Neuronal stem cell (in vitro differentiated cells): ENCODE results near the gene MCTS1.

Experiments used
- DNase-seq: peaks from one replicate; pipeline ENCODE4 v3.0.0-alpha.2; 2013; ENCODE audit warnings: low spot score
- H2AFZ ChIP-seq: one replicate; pipeline ENCODE4 v1.6.1; 2013; ENCODE audit warnings: mild to moderate bottlenecking, low read length, inconsistent platforms
- H2AK5ac ChIP-seq: 2 replicates; pipeline ENCODE4 v1.6.1; 2013; ENCODE audit warnings: low read depth, mild to moderate bottlenecking, inconsistent platforms, low read length, moderate library complexity, mixed read lengths
- H2BK120ac ChIP-seq: 2 replicates; pipeline ENCODE4 v1.6.1; 2013; ENCODE audit warnings: low read depth, mild to moderate bottlenecking, inconsistent platforms, low read length, moderate library complexity, mixed read lengths
- H2BK12ac ChIP-seq: one replicate; pipeline ENCODE4 v1.6.1; 2013; ENCODE audit warnings: low read length, inconsistent platforms
- H2BK15ac ChIP-seq: 2 replicates; pipeline ENCODE4 v1.6.1; 2013; ENCODE audit warnings: mild to moderate bottlenecking, low read length, inconsistent platforms, mixed read lengths
- H2BK5ac ChIP-seq: one replicate; pipeline ENCODE4 v1.6.1; 2013; ENCODE audit warnings: inconsistent platforms, mild to moderate bottlenecking, low read length, moderate library complexity
- H3K14ac ChIP-seq: one replicate; pipeline ENCODE4 v1.6.1; 2013; ENCODE audit warnings: low read length, inconsistent platforms
- H3K18ac ChIP-seq: 2 replicates; pipeline ENCODE4 v1.6.1; 2013; ENCODE audit warnings: low read length, inconsistent platforms
- H3K23ac ChIP-seq: 2 replicates; pipeline ENCODE4 v1.6.1; 2013; ENCODE audit warnings: low read depth, mild to moderate bottlenecking, mixed read lengths, low read length, inconsistent platforms; ENCODE audit not compliant: poor library complexity
- H3K27ac ChIP-seq: replicated peaks from 3 replicates; pipeline ENCODE4 v1.5.1; 2013; ENCODE audit warnings: low read length, inconsistent platforms
- H3K27me3 ChIP-seq, 3 experiments: 2 replicates each; pipeline ENCODE4 v1.6.1; 2013; ENCODE audit warnings: low read length in 3 of 3, mild to moderate bottlenecking in 2 of 3, inconsistent platforms in 1 of 3, low read depth in 1 of 3, mixed read lengths in 1 of 3, moderate library complexity in 1 of 3; ENCODE audit not compliant: control insufficient read depth in 3 of 3, insufficient read depth in 3 of 3
- H3K36me3 ChIP-seq, 2 donors: replicated peaks in 1 of 2; 2 replicates each; pipeline ENCODE4 v1.6.1; 2013; ENCODE audit warnings: low read length in 2 of 2; ENCODE audit not compliant: control insufficient read depth in 2 of 2, insufficient read depth in 2 of 2
- H3K4ac ChIP-seq: 2 replicates; pipeline ENCODE4 v1.6.1; 2013; ENCODE audit warnings: inconsistent platforms, mild to moderate bottlenecking, low read length, moderate library complexity
- H3K4me1 ChIP-seq, 2 donors: 1 replicate in 1 of 2; 2 replicates in 1 of 2; pipeline ENCODE4 v1.6.1; 2013; ENCODE audit warnings: low read length in 2 of 2, low read depth in 1 of 2; ENCODE audit not compliant: control insufficient read depth in 2 of 2, insufficient read depth in 1 of 2
- H3K4me2 ChIP-seq: one replicate; pipeline ENCODE4 v1.6.1; 2013; ENCODE audit warnings: mild to moderate bottlenecking, low read length, inconsistent platforms; ENCODE audit not compliant: insufficient read depth, poor library complexity, severe bottlenecking
- H3K4me3 ChIP-seq, 2 donors: 2 replicates each; pipeline ENCODE4 v1.5.1; 2013; ENCODE audit warnings: low read length in 2 of 2, mild to moderate bottlenecking in 2 of 2, inconsistent platforms in 1 of 2, moderate library complexity in 1 of 2
- H3K79me1 ChIP-seq: one replicate; pipeline ENCODE4 v1.6.1; 2013; ENCODE audit warnings: low read depth, mild to moderate bottlenecking, inconsistent platforms, low read length, moderate library complexity
- H3K9ac ChIP-seq: one replicate; pipeline ENCODE4 v1.6.1; 2013; ENCODE audit warnings: mild to moderate bottlenecking, low read depth, low read length, inconsistent platforms; ENCODE audit not compliant: poor library complexity
- H3K9me3 ChIP-seq, 2 donors: replicated peaks in 1 of 2; 2 replicates each; pipeline versions ENCODE3 to v1.6.1; 2013; ENCODE audit warnings: low read length in 2 of 2, mild to moderate bottlenecking in 2 of 2, inconsistent platforms in 1 of 2, low read depth in 1 of 2, mixed read lengths in 1 of 2, moderate library complexity in 1 of 2; ENCODE audit not compliant: control insufficient read depth in 2 of 2, insufficient read depth in 1 of 2
- H4K8ac ChIP-seq: one replicate; pipeline ENCODE4 v1.6.1; 2013; ENCODE audit warnings: low read depth, mild to moderate bottlenecking, inconsistent platforms, low read length, moderate library complexity
- H4K91ac ChIP-seq: one replicate; pipeline ENCODE4 v1.6.1; 2013; ENCODE audit warnings: low read length, low read depth, mild to moderate bottlenecking, inconsistent platforms; ENCODE audit not compliant: poor library complexity
- WGBS, 2 donors: extraction: QIAGEN DNeasy Blood & Tissue Kit; methylation state at CpG; one replicate each; pipeline ENCODE4 v1.1.7; 2013; ENCODE audit warnings: missing lambda C conversion rate in 2 of 2, mixed read lengths in 1 of 2; ENCODE audit not compliant: insufficient read length in 2 of 2, insufficient replicate concordance in 1 of 2; ENCODE audit errors: extremely low coverage in 2 of 2; 5-methylcytosine and 5-hydroxymethylcytosine counted together

Gene MCTS1

DNA sequence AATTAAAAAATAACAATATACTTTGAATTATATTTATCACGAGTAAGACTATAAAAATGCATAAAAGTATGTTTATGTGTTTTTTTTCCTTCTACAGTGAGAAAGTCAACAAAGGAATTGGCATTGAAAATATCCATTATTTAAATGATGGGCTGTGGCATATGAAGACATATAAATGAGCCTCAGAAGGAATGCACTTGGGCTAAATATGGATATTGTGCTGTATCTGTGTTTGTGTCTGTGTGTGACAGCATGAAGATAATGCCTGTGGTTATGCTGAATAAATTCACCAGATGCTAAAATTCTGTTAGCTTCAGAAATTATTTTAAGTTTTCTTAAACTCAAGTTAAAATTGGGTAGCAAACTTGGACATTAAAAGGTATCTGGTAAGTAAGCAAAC lies 8.2 kb downstream of the MCTS1 start:
- no peak overlapping the region for H3K27ac ChIP-seq
- no peak overlapping the region for H2BK5ac ChIP-seq
- no peak overlapping the region for H3K14ac ChIP-seq
- no peaks in the 10 kb centered on the region for H3K9me3 ChIP-seq
- no peak overlapping the region for H3K9ac ChIP-seq
- no peak for DNase-seq
- H2AFZ ChIP-seq, result no peak overlapping the region
- peaks cover 0 to 57% of the 10 kb centered on the region in 2 donors for H3K36me3 ChIP-seq
- no peak overlapping the region for H2BK15ac ChIP-seq
- H2AK5ac ChIP-seq, result no peak overlapping the region
- H2BK12ac ChIP-seq, result no peak overlapping the region
- H3K79me1 ChIP-seq, result no peaks in the 10 kb centered on the region
- H3K23ac ChIP-seq, result no peak overlapping the region
- WGBS, 2 donors, result no CpG with 5 or more reads among the region's 1 CpG
- H3K27me3 ChIP-seq, result no peaks in the 10 kb centered on the region
- no peak overlapping the region for H4K8ac ChIP-seq
- no peaks in the 10 kb centered on the region for H3K4me1 ChIP-seq
- H4K91ac ChIP-seq, result no peak overlapping the region
- H2BK120ac ChIP-seq, result no peak overlapping the region
- H3K4me3 ChIP-seq, result no peak overlapping the region
- no peak overlapping the region for H3K4me2 ChIP-seq
- H3K4ac ChIP-seq, result no peak overlapping the region
- no peak overlapping the region for H3K18ac ChIP-seq

DNA sequence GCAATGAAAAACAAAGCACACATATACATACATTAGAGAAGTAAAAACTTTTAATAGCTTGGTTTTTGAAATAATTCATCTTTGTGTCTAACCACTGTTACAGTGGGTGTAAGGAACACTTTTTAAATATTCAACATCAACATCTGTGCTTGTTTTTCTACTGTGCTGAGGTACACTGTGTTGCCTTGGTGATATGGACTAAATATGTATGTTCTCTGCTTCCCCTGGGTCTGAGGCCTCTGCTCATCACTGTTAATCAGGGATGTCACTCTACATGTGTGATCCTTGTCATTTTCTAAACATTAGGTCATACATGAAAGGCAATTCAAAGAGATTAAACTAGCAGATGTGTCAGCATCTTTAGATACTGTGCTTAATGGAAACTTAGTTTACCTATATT lies 10.9 kb downstream of the MCTS1 start:
- Histone ChIP-seq H3K27me3 (no peaks in the 10 kb centered on the region), H2BK12ac (no peak overlapping the region), H3K9ac (no peak overlapping the region), H3K18ac (no peak overlapping the region), H2AFZ (no peak overlapping the region), H2AK5ac (no peak overlapping the region), H3K4me1 (no peaks in the 10 kb centered on the region), H3K9me3 (no peaks in the 10 kb centered on the region), H3K36me3 (peaks cover 0 to 34% of the 10 kb centered on the region in 2 donors), H2BK5ac (no peak overlapping the region), H2BK120ac (no peak overlapping the region), H3K79me1 (no peaks in the 10 kb centered on the region), H3K4me2 (no peak overlapping the region), H3K14ac (no peak overlapping the region), H4K91ac (no peak overlapping the region), H2BK15ac (no peak overlapping the region), H4K8ac (no peak overlapping the region), H3K27ac (no peak overlapping the region), H3K23ac (no peak overlapping the region), H3K4me3 (no peak overlapping the region), H3K4ac (no peak overlapping the region)
- no peak for DNase-seq

DNA sequence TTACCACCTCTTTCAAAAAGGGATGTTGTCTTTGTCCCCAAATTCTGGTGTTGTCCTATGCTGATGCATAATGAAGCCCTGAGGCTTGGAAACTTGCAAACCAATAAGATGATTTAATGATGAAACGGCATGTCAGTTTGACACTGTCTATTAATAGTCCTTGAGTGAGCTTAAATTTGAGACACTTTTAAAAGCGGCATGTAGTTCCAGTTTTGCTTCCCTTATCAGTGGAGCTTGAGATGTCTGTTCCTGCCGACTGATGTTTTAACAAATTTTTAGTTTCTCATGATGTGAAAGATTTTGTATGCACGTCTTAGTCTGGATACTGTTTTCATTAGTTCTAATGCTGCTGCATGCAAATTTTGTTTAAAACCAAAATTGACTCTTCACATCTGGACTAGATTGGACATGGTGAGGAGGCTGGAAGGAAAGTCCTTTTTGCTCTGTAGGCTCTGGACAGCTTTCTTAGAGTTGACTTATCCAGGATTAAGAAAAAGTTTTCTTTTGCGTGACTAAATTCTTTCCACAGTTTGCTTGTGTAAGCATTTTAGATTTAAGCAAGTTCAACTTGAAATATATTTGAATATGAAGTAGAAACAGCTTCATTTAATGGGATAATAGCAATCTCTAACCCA lies 14.2 kb downstream of the MCTS1 start:
- H3K27ac ChIP-seq, result no peak overlapping the region
- no peak overlapping the region for H3K9ac ChIP-seq
- no peaks in the 10 kb centered on the region for H3K27me3 ChIP-seq
- H2BK12ac ChIP-seq, result no peak overlapping the region
- no peak for DNase-seq
- H2BK15ac ChIP-seq, result no peak overlapping the region
- H2AFZ ChIP-seq, result no peak overlapping the region
- no peak overlapping the region for H3K4ac ChIP-seq
- H2BK5ac ChIP-seq, result no peak overlapping the region
- H3K23ac ChIP-seq, result no peak overlapping the region
- H3K4me3 ChIP-seq, result no peak overlapping the region
- no peak overlapping the region for H4K91ac ChIP-seq
- H3K4me1 ChIP-seq, result no peaks in the 10 kb centered on the region
- H3K4me2 ChIP-seq, result no peak overlapping the region
- H4K8ac ChIP-seq, result no peak overlapping the region
- no CpG with 5 or more reads among the region's 5 CpGs for WGBS, 2 donors
- H3K36me3 ChIP-seq, result peaks cover 0 to 22% of the 10 kb centered on the region in 2 donors
- H3K14ac ChIP-seq, result no peak overlapping the region
- no peak overlapping the region for H2AK5ac ChIP-seq
- H3K9me3 ChIP-seq, result no peaks in the 10 kb centered on the region
- no peak overlapping the region for H3K18ac ChIP-seq
- H2BK120ac ChIP-seq, result no peak overlapping the region
- no peaks in the 10 kb centered on the region for H3K79me1 ChIP-seq

DNA sequence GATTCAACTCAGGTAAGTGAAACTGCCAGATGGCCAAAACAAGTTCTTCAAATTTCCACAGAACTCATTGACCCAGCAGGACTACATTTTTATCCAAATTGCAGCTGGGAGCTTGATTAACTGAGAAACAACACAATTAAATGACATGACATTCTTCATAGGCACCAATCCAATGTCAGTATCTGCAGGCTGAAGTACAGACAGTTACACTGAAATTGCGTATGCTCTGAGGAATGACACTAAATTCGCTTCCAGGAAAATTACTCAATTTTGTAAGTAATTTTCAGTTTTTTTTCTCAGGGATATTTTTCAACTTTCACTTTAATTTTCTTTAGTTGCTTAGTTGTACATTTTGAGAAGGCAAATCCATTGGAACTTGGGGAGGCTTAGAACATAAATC lies 21.5 kb downstream of the MCTS1 start:
- Histone ChIP-seq H3K36me3 (peaks cover 0 to 3% of the 10 kb centered on the region in 2 donors), H2BK5ac (no peak overlapping the region), H2BK120ac (no peak overlapping the region), H2AFZ (no peak overlapping the region), H3K9me3 (no peaks in the 10 kb centered on the region), H3K14ac (no peak overlapping the region), H2BK15ac (no peak overlapping the region), H2BK12ac (no peak overlapping the region), H3K4me2 (no peak overlapping the region), H3K27me3 (no peaks in the 10 kb centered on the region), H2AK5ac (no peak overlapping the region), H3K9ac (no peak overlapping the region), H3K4ac (no peak overlapping the region), H3K23ac (no peak overlapping the region), H4K91ac (no peak overlapping the region), H4K8ac (no peak overlapping the region), H3K27ac (no peak overlapping the region), H3K4me1 (no peaks in the 10 kb centered on the region), H3K79me1 (no peaks in the 10 kb centered on the region), H3K18ac (no peak overlapping the region), H3K4me3 (no peak overlapping the region)
- DNase-seq, result no peak
- no CpG with 5 or more reads among the region's 2 CpGs for WGBS, 2 donors
